ENCODE measurements around the gene COL23A1. TPM values are rescaled to one million over a fixed set of nuclear protein-coding genes. Genes with fewer than 3 reads are reported as not detected.

The COL23A1 gene
- polyA plus RNA-seq, 2 of the 4 experiments (the other 2 are of a cell fraction), result not detected

- Histone ChIP-seq H3K9me3 (peaks cover 4% of the 10 kb centered on the region; the same call in 2 of the 3 replicates), H3K4me1 (no peaks in the 10 kb centered on the region), H3K4me2 (no peak overlapping the region), H3K4me3 (no peak overlapping the region), H3K27ac (no peak overlapping the region)
- TF ChIP-seq FOXS1 (CRISPR knock-in tag; IDR thresholded peaks at IDR 0.05), result no peak
- TF ChIP-seq KDM5A (IDR thresholded peaks at IDR 0.05), result no peak
- TF ChIP-seq ZC3H11A (IDR thresholded peaks at IDR 0.05), result no peak
- TF ChIP-seq PHF8 (IDR thresholded peaks at IDR 0.05; ENCODE audit: borderline replicate concordance, low read depth), result no peak
- TF ChIP-seq HDAC2 (IDR thresholded peaks at IDR 0.05), result no peak
- TF ChIP-seq EHMT2 (IDR thresholded peaks at IDR 0.05; ENCODE audit: low read depth), result no peak
- TF ChIP-seq CHD2 (IDR thresholded peaks at IDR 0.05; ENCODE audit: low read length, partially characterized antibody), result no peak
- TF ChIP-seq CBX8 (IDR thresholded peaks at IDR 0.05), result no peak
- no peak for TF ChIP-seq FOSB (CRISPR knock-in tag; IDR thresholded peaks at IDR 0.05)
- no peak for TF ChIP-seq POLR2A (IDR thresholded peaks at IDR 0.05; ENCODE audit: low read length)
- TF ChIP-seq RFX5 (IDR thresholded peaks at IDR 0.05), result no peak
- TF ChIP-seq MYC (IDR thresholded peaks at IDR 0.05; ENCODE audit: borderline replicate concordance, low read length), result no peak
- no peak for TF ChIP-seq TP53 (CRISPR knock-in tag; IDR thresholded peaks at IDR 0.05)
- no peak for ATAC-seq
- no peak for FAIRE-seq
- DNase-seq (ENCODE audit: low read depth in 1 of 2, low spot score in 1 of 2), result no peak
- 68% methylated on average over 12 of the region's 12 CpGs for WGBS (ENCODE audit: missing lambda C conversion rate)
- ChIA-PET POLR2A (no interaction called here), CTCF (no interaction called here)
These were observed 190.5 kb downstream of the COL23A1 start for GRCh38 chr5:178399701-178400095.

DNA sequence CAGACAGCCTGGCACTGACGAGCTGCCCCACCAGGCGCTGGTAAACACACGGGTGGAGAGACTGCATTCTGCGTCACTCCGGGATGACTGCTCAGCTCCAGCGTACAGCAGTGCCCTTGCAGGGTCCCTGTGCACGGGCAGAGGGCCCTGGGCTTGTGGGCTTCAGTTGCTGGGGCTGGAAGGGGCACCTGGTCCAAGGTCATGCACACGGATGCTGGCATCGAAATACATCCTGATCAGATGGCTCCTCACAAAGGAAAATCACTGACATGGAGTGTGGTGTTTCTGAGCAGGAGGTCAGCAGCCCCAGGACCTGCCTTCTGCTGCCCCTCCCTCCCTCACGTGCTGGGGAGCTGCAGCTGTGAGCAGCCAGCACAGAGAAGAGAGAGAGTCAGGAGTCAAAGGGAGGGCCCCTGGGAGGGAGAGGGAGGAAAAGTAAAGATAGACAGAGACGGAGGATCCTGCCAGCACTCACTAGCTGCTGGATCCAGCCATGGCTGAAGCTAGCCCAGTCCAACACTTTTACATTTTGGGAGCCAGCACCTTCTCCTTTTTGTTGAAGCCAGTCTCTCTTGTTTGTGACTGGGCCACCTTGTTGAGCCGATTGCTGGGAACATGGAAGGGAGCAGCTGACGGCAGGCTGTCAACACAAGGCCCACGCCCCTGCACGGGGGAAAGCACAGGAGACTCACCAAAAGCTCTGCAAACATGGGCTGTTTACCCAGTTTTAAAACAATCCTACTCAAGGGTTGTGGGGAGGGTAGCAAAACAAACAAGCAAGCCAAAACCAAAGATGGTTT lies 191.1 kb downstream of the COL23A1 start:
- Histone ChIP-seq H3K9me3 (peaks cover 4% of the 10 kb centered on the region; the same call in 2 of the 3 replicates), H3K27ac (no peak overlapping the region), H3K4me1 (no peaks in the 10 kb centered on the region), H3K4me3 (no peak overlapping the region), H3K4me2 (no peak overlapping the region)
- ChIA-PET CTCF (no interaction called here), POLR2A (no interaction called here)
- WGBS (ENCODE audit: missing lambda C conversion rate), result 18% methylated on average over 15 of the region's 15 CpGs
- DNase-seq (ENCODE audit: low read depth in 1 of 2, low spot score in 1 of 2) (no peak), FAIRE-seq (no peak), ATAC-seq (no peak)
- no peak for TF ChIP-seq NR3C1 (IDR thresholded peaks at IDR 0.05)
- TF ChIP-seq JUN (IDR thresholded peaks at IDR 0.05), result no peak
- TF ChIP-seq, protein P1, sequence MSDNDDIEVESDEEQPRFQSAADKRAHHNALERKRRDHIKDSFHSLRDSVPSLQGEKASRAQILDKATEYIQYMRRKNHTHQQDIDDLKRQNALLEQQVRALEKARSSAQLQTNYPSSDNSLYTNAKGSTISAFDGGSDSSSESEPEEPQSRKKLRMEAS (IDR thresholded peaks at IDR 0.05), result no peak
- no peak for TF ChIP-seq ELK1 (IDR thresholded peaks at IDR 0.05; ENCODE audit: low read depth, low read length)
- TF ChIP-seq ZC3H11A (IDR thresholded peaks at IDR 0.05), result no peak
- TF ChIP-seq, protein P2, sequence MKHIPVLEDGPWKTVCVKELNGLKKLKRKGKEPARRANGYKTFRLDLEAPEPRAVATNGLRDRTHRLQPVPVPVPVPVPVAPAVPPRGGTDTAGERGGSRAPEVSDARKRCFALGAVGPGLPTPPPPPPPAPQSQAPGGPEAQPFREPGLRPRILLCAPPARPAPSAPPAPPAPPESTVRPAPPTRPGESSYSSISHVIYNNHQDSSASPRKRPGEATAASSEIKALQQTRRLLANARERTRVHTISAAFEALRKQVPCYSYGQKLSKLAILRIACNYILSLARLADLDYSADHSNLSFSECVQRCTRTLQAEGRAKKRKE (CRISPR knock-in tag; IDR thresholded peaks at IDR 0.05; ENCODE audit: low read depth), result no peak
- TF ChIP-seq KDM1A (IDR thresholded peaks at IDR 0.05; ENCODE audit: low read depth), result no peak
- TF ChIP-seq NFE2L2 (conservative IDR thresholded peaks at IDR 0.05; ENCODE audit: low read length), result no peak
- TF ChIP-seq, protein P3, sequence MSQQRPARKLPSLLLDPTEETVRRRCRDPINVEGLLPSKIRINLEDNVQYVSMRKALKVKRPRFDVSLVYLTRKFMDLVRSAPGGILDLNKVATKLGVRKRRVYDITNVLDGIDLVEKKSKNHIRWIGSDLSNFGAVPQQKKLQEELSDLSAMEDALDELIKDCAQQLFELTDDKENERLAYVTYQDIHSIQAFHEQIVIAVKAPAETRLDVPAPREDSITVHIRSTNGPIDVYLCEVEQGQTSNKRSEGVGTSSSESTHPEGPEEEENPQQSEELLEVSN (IDR thresholded peaks at IDR 0.05; ENCODE audit: borderline replicate concordance, low read depth), result no peak
- TF ChIP-seq RCOR1 (IDR thresholded peaks at IDR 0.05; ENCODE audit: low read depth, low read length), result no peak
- TF ChIP-seq ZNF302 (CRISPR knock-in tag; IDR thresholded peaks at IDR 0.05), result no peak
- no peak for TF ChIP-seq BCL3 (IDR thresholded peaks at IDR 0.05)
- TF ChIP-seq JUNB (IDR thresholded peaks at IDR 0.05), result no peak

Measured in A549 (cell line).